ENCODE data around the gene SULT1C4. TPM values are rescaled to one million over a fixed set of nuclear protein-coding genes. Genes with fewer than 3 reads are reported as not detected.

SULT1C4 gene
- polyA plus RNA-seq, 1 of the 3 experiments (the other 2 are of a cell fraction), result 0.18 TPM

DNA sequence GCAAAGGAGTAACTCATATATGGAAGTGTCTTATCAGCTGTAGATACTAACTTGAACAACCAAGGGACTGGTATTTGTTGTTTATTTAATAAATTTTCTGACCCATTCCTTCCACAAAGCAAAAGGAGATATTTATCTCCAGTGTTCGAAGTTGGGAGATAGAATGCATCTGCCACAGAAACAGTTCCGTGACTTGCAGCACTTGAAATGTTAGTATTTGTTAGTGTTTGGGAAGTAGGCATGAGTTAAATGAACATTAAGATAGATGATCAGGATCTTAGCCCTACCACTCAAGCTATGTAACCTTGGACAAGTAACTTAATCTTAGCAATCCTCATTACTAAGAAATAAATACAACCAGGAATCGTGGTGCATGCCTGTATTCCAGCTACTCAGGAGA is 12.1 kb upstream of the SULT1C4 start (continued):
- TF ChIP-seq RCOR1 (IDR thresholded peaks at IDR 0.05; ENCODE audit: low read length), result no peak
- no peak for TF ChIP-seq FOSL2 (IDR thresholded peaks at IDR 0.05; ENCODE audit: borderline replicate concordance, low read depth)
- no peak for TF ChIP-seq MXI1 (IDR thresholded peaks at IDR 0.05; ENCODE audit: low read depth, low read length)
- TF ChIP-seq, protein P1, sequence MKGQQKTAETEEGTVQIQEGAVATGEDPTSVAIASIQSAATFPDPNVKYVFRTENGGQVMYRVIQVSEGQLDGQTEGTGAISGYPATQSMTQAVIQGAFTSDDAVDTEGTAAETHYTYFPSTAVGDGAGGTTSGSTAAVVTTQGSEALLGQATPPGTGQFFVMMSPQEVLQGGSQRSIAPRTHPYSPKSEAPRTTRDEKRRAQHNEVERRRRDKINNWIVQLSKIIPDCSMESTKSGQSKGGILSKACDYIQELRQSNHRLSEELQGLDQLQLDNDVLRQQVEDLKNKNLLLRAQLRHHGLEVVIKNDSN (IDR thresholded peaks at IDR 0.05; ENCODE audit: borderline replicate concordance, low read depth), result no peak
- TF ChIP-seq GABPA (IDR thresholded peaks at IDR 0.05; ENCODE audit: low read depth), result no peak
- no peak for TF ChIP-seq EZH2phosphoT487 (IDR thresholded peaks at IDR 0.05; ENCODE audit: borderline replicate concordance, low read depth)
- TF ChIP-seq JUND (IDR thresholded peaks at IDR 0.05), result no peak
- no peak for TF ChIP-seq RAD21 (IDR thresholded peaks at IDR 0.05; ENCODE audit: low read length)
- TF ChIP-seq MEF2A (IDR thresholded peaks at IDR 0.05; ENCODE audit: borderline replicate concordance, low read depth), result no peak

DNA sequence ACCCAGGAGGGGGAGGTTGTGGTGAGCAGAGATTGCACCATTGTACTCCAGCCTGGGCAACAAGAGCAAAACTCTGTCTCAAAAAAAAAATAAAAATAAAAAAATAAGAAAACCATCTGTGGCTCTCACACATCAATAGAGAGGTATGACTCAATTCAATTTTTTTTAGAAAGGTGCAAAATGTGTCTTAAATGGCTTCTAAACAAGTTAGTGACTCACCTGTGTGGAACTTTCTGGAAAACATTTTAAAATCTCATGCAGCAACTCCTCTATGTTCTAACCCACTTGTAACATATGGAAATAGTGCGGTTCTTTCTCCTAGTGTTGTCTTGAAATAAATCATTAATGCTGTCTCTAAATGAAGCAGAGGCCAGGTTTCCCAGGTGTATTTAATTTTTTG is 10.7 kb upstream of the SULT1C4 start:
- H3F3A ChIP-seq (replicated peaks; ENCODE audit: insufficient read depth), result no peaks in the 10 kb centered on the region
- no peak overlapping the region for H2AFZ ChIP-seq (ENCODE audit: low read depth)
- ChIA-PET POLR2A (no interaction called here), CTCF (interaction anchor here (1.1 to 2.3 kb wide), 2 partner anchors 16 to 217 kb away, joined by 3 to 9 read pairs; no protein-coding TSS in a partner anchor)
- H4K20me1 ChIP-seq (ENCODE audit: insufficient read depth), result no peaks in the 10 kb centered on the region
- no peak overlapping the region for H3K27ac ChIP-seq (ENCODE audit: low read depth in 2 of 2, low read length in 1 of 2)
- no peak for TF ChIP-seq YY1 (IDR thresholded peaks at IDR 0.05; ENCODE audit: low read depth)
- no peak for TF ChIP-seq FOXJ3 (CRISPR knock-in tag; IDR thresholded peaks at IDR 0.05)
- TF ChIP-seq, protein P2, sequence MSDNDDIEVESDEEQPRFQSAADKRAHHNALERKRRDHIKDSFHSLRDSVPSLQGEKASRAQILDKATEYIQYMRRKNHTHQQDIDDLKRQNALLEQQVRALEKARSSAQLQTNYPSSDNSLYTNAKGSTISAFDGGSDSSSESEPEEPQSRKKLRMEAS (IDR thresholded peaks at IDR 0.05; ENCODE audit: low read depth), result no peak
- TF ChIP-seq NFIC (IDR thresholded peaks at IDR 0.05; ENCODE audit: borderline replicate concordance), result no peak
- TF ChIP-seq, protein P3, sequence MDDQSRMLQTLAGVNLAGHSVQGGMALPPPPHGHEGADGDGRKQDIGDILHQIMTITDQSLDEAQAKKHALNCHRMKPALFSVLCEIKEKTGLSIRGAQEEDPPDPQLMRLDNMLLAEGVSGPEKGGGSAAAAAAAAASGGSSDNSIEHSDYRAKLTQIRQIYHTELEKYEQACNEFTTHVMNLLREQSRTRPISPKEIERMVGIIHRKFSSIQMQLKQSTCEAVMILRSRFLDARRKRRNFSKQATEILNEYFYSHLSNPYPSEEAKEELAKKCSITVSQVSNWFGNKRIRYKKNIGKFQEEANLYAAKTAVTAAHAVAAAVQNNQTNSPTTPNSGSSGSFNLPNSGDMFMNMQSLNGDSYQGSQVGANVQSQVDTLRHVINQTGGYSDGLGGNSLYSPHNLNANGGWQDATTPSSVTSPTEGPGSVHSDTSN (IDR thresholded peaks at IDR 0.05), result no peak
- TF ChIP-seq SMC3 (IDR thresholded peaks at IDR 0.05; ENCODE audit: low read depth, low read length), result no peak
- no peak for TF ChIP-seq NRF1 (IDR thresholded peaks at IDR 0.05; ENCODE audit: low read depth, low read length)
- no peak for TF ChIP-seq GATA2 (CRISPR knock-in tag; IDR thresholded peaks at IDR 0.05)
- no peak for TF ChIP-seq EP300 (IDR thresholded peaks at IDR 0.05; ENCODE audit: borderline replicate concordance in 1 of 2, low read depth in 1 of 2, low read length in 1 of 2)
- TF ChIP-seq FOSL2 (IDR thresholded peaks at IDR 0.05; ENCODE audit: borderline replicate concordance, low read depth), result no peak
- no peak for TF ChIP-seq TCF12 (IDR thresholded peaks at IDR 0.05)
- TF ChIP-seq GABPA (IDR thresholded peaks at IDR 0.05; ENCODE audit: low read depth), result no peak
- TF ChIP-seq, protein P1 (IDR thresholded peaks at IDR 0.05; ENCODE audit: borderline replicate concordance, low read depth), result no peak
- TF ChIP-seq JUND (IDR thresholded peaks at IDR 0.05), result no peak
- TF ChIP-seq MXI1 (IDR thresholded peaks at IDR 0.05; ENCODE audit: low read depth, low read length), result no peak
- TF ChIP-seq, protein P4, sequence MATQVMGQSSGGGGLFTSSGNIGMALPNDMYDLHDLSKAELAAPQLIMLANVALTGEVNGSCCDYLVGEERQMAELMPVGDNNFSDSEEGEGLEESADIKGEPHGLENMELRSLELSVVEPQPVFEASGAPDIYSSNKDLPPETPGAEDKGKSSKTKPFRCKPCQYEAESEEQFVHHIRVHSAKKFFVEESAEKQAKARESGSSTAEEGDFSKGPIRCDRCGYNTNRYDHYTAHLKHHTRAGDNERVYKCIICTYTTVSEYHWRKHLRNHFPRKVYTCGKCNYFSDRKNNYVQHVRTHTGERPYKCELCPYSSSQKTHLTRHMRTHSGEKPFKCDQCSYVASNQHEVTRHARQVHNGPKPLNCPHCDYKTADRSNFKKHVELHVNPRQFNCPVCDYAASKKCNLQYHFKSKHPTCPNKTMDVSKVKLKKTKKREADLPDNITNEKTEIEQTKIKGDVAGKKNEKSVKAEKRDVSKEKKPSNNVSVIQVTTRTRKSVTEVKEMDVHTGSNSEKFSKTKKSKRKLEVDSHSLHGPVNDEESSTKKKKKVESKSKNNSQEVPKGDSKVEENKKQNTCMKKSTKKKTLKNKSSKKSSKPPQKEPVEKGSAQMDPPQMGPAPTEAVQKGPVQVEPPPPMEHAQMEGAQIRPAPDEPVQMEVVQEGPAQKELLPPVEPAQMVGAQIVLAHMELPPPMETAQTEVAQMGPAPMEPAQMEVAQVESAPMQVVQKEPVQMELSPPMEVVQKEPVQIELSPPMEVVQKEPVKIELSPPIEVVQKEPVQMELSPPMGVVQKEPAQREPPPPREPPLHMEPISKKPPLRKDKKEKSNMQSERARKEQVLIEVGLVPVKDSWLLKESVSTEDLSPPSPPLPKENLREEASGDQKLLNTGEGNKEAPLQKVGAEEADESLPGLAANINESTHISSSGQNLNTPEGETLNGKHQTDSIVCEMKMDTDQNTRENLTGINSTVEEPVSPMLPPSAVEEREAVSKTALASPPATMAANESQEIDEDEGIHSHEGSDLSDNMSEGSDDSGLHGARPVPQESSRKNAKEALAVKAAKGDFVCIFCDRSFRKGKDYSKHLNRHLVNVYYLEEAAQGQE (IDR thresholded peaks at IDR 0.05; ENCODE audit: low read depth, low read length), result no peak
- TF ChIP-seq RAD21 (IDR thresholded peaks at IDR 0.05; ENCODE audit: low read length), result no peak
- no peak for TF ChIP-seq ELF1 (IDR thresholded peaks at IDR 0.05)
- no peak for TF ChIP-seq RXRA (IDR thresholded peaks at IDR 0.05; ENCODE audit: borderline replicate concordance, low read depth)
- DNase-seq, result no peak
- no peaks in the 10 kb centered on the region for H3K79me2 ChIP-seq (ENCODE audit: insufficient read depth)
- no peaks in the 10 kb centered on the region for H3K36me3 ChIP-seq (replicated peaks in 1 of 2; ENCODE audit: control insufficient read depth in 1 of 2, insufficient read depth in 2 of 2, low read length in 1 of 2)
- no peaks in the 10 kb centered on the region for H3K27me3 ChIP-seq (ENCODE audit: insufficient read depth)
- H3K9me2 ChIP-seq, result no peaks in the 10 kb centered on the region
- WGBS (ENCODE audit: low lambda C conversion rate), result 100% methylated on average over 1 of the region's 1 CpG
- no peaks in the 10 kb centered on the region for H3K9me3 ChIP-seq
- no peaks in the 10 kb centered on the region for H3K4me1 ChIP-seq (ENCODE audit: control insufficient read depth in 1 of 2, insufficient read depth in 2 of 2, low read depth in 1 of 2, low read length in 1 of 2)
- H3K4me3 ChIP-seq (ENCODE audit: low read depth in 2 of 2, low read length in 1 of 2), result no peak overlapping the region
- no peak overlapping the region for H3K9ac ChIP-seq
- H3K4me2 ChIP-seq, result no peak overlapping the region
